Activated CD4-positive, alpha-beta T cell treated with anti-CD3 and anti-CD28 coated beads, Interleukin-2, amount 10 ng/mL, durations not matched to agents 7 days and 5 days (primary cell): Measurements from ENCODE around the gene BET1. TPM values are rescaled to one million over a fixed set of nuclear protein-coding genes. Genes with fewer than 3 reads are reported as not detected.

Experiments used
- CTCF ChIA-PET: fragments of 350-600 bp; sonication (Branson Sonifier 250); formaldehyde crosslinking; loops from one replicate; lab custom pipeline; 2021; ENCODE audit warnings: antibody characterized with exemption; lab: Charles Lee
- POLR2A ChIA-PET: fragments of 350-600 bp; sonication (Branson Sonifier 250); formaldehyde crosslinking; loops from one replicate; lab custom pipeline; 2021; ENCODE audit warnings: antibody characterized with exemption; lab: Charles Lee
- DNase-seq: peaks from one replicate; pipeline ENCODE4 v3.0.0-alpha.2; 2020
- H3K27ac Mint-ChIP-seq: one replicate; pipeline ENCODE4 v1.8.0; 2021; ENCODE audit warnings: mild to moderate bottlenecking, moderate library complexity, mixed read lengths
- H3K27me3 Mint-ChIP-seq: one replicate; pipeline ENCODE4 v1.8.0; 2021; ENCODE audit warnings: mixed read lengths
- H3K36me3 Mint-ChIP-seq: one replicate; pipeline ENCODE4 v1.8.0; 2021; ENCODE audit warnings: low read depth, mixed read lengths
- H3K4me1 Mint-ChIP-seq: one replicate; pipeline ENCODE4 v1.8.0; 2021; ENCODE audit warnings: mixed read lengths
- H3K4me3 Mint-ChIP-seq: one replicate; pipeline ENCODE4 v1.8.0; 2021; ENCODE audit warnings: mild to moderate bottlenecking, moderate library complexity, mixed read lengths
- H3K9me3 Mint-ChIP-seq: one replicate; pipeline ENCODE4 v1.8.0; 2021; ENCODE audit warnings: mixed read lengths
- total RNA-seq, 2 experiments: library from RNA; stranded (reverse); gene quantifications; one replicate each; pipeline ENCODE4 v1.2.3, GENCODE V29; 2021

Gene BET1
- 10 to 100 TPM; 19.2 to 20.0 TPM for total RNA-seq

GRCh38 chr7:94004024-94004951 is at the start of gene BET1:
Gene BET1, minus strand, starts transcription at chr7:94004355. Its CDS starts 139 bp downstream, at chr7:94004216.
- Mint-ChIP-seq H3K4me1 (peaks cover 34% of the 10 kb centered on the region), H3K9me3 (no peaks in the 10 kb centered on the region), H3K4me3 (peak within 1 kb of the TSS; percentile 98), H3K36me3 (no peaks in the 10 kb centered on the region), H3K27ac (peak within 1 kb of the TSS; percentile 99), H3K27me3 (peaks cover 11% of the 10 kb centered on the region)
- CTCF ChIA-PET: no interaction called here
- POLR2A ChIA-PET: no interaction called here
- peak; percentile 93 for DNase-seq

GRCh38 chr7:94053532-94053931 is 49.4 kb upstream of the BET1 start:
- peaks cover 1% of the 10 kb centered on the region for H3K4me1 Mint-ChIP-seq
- H3K27me3 Mint-ChIP-seq: peaks cover 10% of the 10 kb centered on the region
- no peaks in the 10 kb centered on the region for H3K36me3 Mint-ChIP-seq
- no peak for DNase-seq
- CTCF ChIA-PET: no interaction called here
- H3K27ac Mint-ChIP-seq: no peak overlapping the region
- H3K4me3 Mint-ChIP-seq: no peak overlapping the region
- POLR2A ChIA-PET: no interaction called here
- H3K9me3 Mint-ChIP-seq: no peaks in the 10 kb centered on the region

GRCh38 chr7:94052398-94053180 is 48.4 kb upstream of the BET1 start:
- Mint-ChIP-seq H3K36me3 (no peaks in the 10 kb centered on the region), H3K27ac (no peak overlapping the region), H3K4me1 (peaks cover 1% of the 10 kb centered on the region), H3K9me3 (no peaks in the 10 kb centered on the region), H3K27me3 (peaks cover 17% of the 10 kb centered on the region), H3K4me3 (no peak overlapping the region)
- DNase-seq: no peak
- POLR2A ChIA-PET: no interaction called here
- CTCF ChIA-PET: no interaction called here

GRCh38 chr7:94050046-94050445 is 45.9 kb upstream of the BET1 start:
- H3K27ac Mint-ChIP-seq: no peak overlapping the region
- CTCF ChIA-PET: interaction anchor here (1.3 kb wide), 1 partner anchor 8 kb away, joined by 3 read pairs; no protein-coding TSS in a partner anchor
- H3K36me3 Mint-ChIP-seq: no peaks in the 10 kb centered on the region
- DNase-seq: no peak
- peaks cover 19% of the 10 kb centered on the region for H3K27me3 Mint-ChIP-seq
- H3K4me1 Mint-ChIP-seq: peaks cover 1% of the 10 kb centered on the region
- no peaks in the 10 kb centered on the region for H3K9me3 Mint-ChIP-seq
- H3K4me3 Mint-ChIP-seq: no peak overlapping the region
- POLR2A ChIA-PET: no interaction called here

GRCh38 chr7:94049615-94050014 is 45.5 kb upstream of the BET1 start:
- Mint-ChIP-seq H3K27ac (no peak overlapping the region), H3K36me3 (no peaks in the 10 kb centered on the region), H3K4me3 (no peak overlapping the region), H3K9me3 (no peaks in the 10 kb centered on the region), H3K27me3 (peaks cover 19% of the 10 kb centered on the region), H3K4me1 (peaks cover 1% of the 10 kb centered on the region)
- ChIA-PET POLR2A (no interaction called here), CTCF (interaction anchor here (1.3 kb wide), 1 partner anchor 8 kb away, joined by 3 read pairs; no protein-coding TSS in a partner anchor)
- DNase-seq: no peak

GRCh38 chr7:94048755-94049154 is 44.6 kb upstream of the BET1 start:
- POLR2A ChIA-PET: no interaction called here
- CTCF ChIA-PET: no interaction called here
- peaks cover 1% of the 10 kb centered on the region for H3K4me1 Mint-ChIP-seq
- H3K4me3 Mint-ChIP-seq: no peak overlapping the region
- peaks cover 18% of the 10 kb centered on the region for H3K27me3 Mint-ChIP-seq
- H3K36me3 Mint-ChIP-seq: no peaks in the 10 kb centered on the region
- DNase-seq: no peak
- H3K27ac Mint-ChIP-seq: no peak overlapping the region
- no peaks in the 10 kb centered on the region for H3K9me3 Mint-ChIP-seq

- POLR2A ChIA-PET: no interaction called here
- H3K36me3 Mint-ChIP-seq: no peaks in the 10 kb centered on the region
- CTCF ChIA-PET: no interaction called here
- no peak overlapping the region for H3K4me3 Mint-ChIP-seq
- H3K27me3 Mint-ChIP-seq: peaks cover 18% of the 10 kb centered on the region
- no peak for DNase-seq
- no peak overlapping the region for H3K27ac Mint-ChIP-seq
- H3K9me3 Mint-ChIP-seq: no peaks in the 10 kb centered on the region
- peaks cover 1% of the 10 kb centered on the region for H3K4me1 Mint-ChIP-seq
Measured at GRCh38 chr7:94047956-94048355, 43.8 kb upstream of the BET1 start.

GRCh38 chr7:94045581-94045980 is 41.4 kb upstream of the BET1 start:
- Mint-ChIP-seq H3K9me3 (no peaks in the 10 kb centered on the region), H3K4me3 (no peak overlapping the region), H3K27ac (no peak overlapping the region), H3K27me3 (peaks cover 20% of the 10 kb centered on the region), H3K36me3 (no peaks in the 10 kb centered on the region), H3K4me1 (peaks cover 1% of the 10 kb centered on the region)
- DNase-seq: no peak
- ChIA-PET POLR2A (no interaction called here), CTCF (no interaction called here)

GRCh38 chr7:94044806-94045205 is 40.7 kb upstream of the BET1 start:
- H3K4me1 Mint-ChIP-seq: peaks cover under 1% of the 10 kb centered on the region
- no peak overlapping the region for H3K27ac Mint-ChIP-seq
- H3K36me3 Mint-ChIP-seq: no peaks in the 10 kb centered on the region
- H3K4me3 Mint-ChIP-seq: no peak overlapping the region
- ChIA-PET CTCF (no interaction called here), POLR2A (no interaction called here)
- H3K9me3 Mint-ChIP-seq: no peaks in the 10 kb centered on the region
- no peak for DNase-seq
- H3K27me3 Mint-ChIP-seq: peaks cover 24% of the 10 kb centered on the region

GRCh38 chr7:94043299-94043698 is 39.1 kb upstream of the BET1 start:
- POLR2A ChIA-PET: no interaction called here
- Mint-ChIP-seq H3K36me3 (no peaks in the 10 kb centered on the region), H3K27me3 (peaks cover 25% of the 10 kb centered on the region), H3K4me1 (no peaks in the 10 kb centered on the region), H3K4me3 (no peak overlapping the region), H3K9me3 (no peaks in the 10 kb centered on the region), H3K27ac (no peak overlapping the region)
- CTCF ChIA-PET: no interaction called here
- no peak for DNase-seq

- H3K36me3 Mint-ChIP-seq: no peaks in the 10 kb centered on the region
- H3K9me3 Mint-ChIP-seq: no peaks in the 10 kb centered on the region
- no peak for DNase-seq
- ChIA-PET CTCF (interaction anchor here (1.0 kb wide), 2 partner anchors 8 to 9 kb away, joined by 3 read pairs; no protein-coding TSS in a partner anchor), POLR2A (no interaction called here)
- peaks cover 27% of the 10 kb centered on the region for H3K27me3 Mint-ChIP-seq
- no peaks in the 10 kb centered on the region for H3K4me1 Mint-ChIP-seq
- no peak overlapping the region for H3K4me3 Mint-ChIP-seq
- H3K27ac Mint-ChIP-seq: no peak overlapping the region
Measured at GRCh38 chr7:94042381-94042780, 38.2 kb upstream of the BET1 start.

GRCh38 chr7:94041529-94041928 is 37.4 kb upstream of the BET1 start:
- ChIA-PET POLR2A (no interaction called here), CTCF (interaction anchor here (1.0 kb wide), 2 partner anchors 9 kb away, joined by 3 read pairs; no protein-coding TSS in a partner anchor)
- DNase-seq: no peak
- Mint-ChIP-seq H3K36me3 (no peaks in the 10 kb centered on the region), H3K9me3 (no peaks in the 10 kb centered on the region), H3K4me1 (no peaks in the 10 kb centered on the region), H3K27me3 (peaks cover 27% of the 10 kb centered on the region), H3K4me3 (no peak overlapping the region), H3K27ac (no peak overlapping the region)

- DNase-seq: no peak
- no peak overlapping the region for H3K4me3 Mint-ChIP-seq
- peaks cover 23% of the 10 kb centered on the region for H3K27me3 Mint-ChIP-seq
- no peaks in the 10 kb centered on the region for H3K4me1 Mint-ChIP-seq
- POLR2A ChIA-PET: no interaction called here
- H3K9me3 Mint-ChIP-seq: no peaks in the 10 kb centered on the region
- H3K27ac Mint-ChIP-seq: no peak overlapping the region
- CTCF ChIA-PET: no interaction called here
- no peaks in the 10 kb centered on the region for H3K36me3 Mint-ChIP-seq
Measured at GRCh38 chr7:94040254-94040653, 36.1 kb upstream of the BET1 start.
